Forelimb muscle (tissue), 1 donor: ENCODE data around the gene GLOD4. TPM values are rescaled to one million over a fixed set of nuclear protein-coding genes. Genes with fewer than 3 reads are reported as not detected.

Source experiments
- DNase-seq: peaks from one replicate; pipeline ENCODE4 v3.0.0-alpha.2; 2013; ENCODE audit warnings: low read depth
- polyA plus RNA-seq: library from polyadenylated mRNA; unstranded; fragments of 120-200 nt; gene quantifications from one replicate; pipeline ENCODE4 v1.2.1, GENCODE V29; 2013; ENCODE audit not compliant: insufficient read length

Gene GLOD4
- polyA plus RNA-seq, 1 donor: 57.4 TPM

DNA sequence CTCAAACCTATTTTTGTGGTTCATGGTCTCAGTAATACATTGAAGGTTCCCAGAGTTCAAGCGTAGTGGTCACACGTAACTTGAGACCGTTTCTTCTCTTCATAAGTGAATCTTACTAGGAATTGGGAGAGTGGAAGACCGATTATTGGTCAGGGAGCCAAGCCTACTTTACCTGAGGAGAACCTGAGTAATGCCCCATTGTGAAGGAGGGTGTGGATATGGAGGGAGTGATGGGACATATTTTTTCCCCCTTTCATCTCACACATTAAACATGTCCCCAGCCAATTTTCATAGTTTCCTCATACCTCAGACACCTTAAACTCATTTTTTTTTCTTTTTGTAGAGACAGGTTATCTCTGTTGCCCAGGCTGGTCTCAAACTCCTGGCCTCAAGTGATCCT lies 38.9 kb downstream of the GLOD4 start:
- DNase-seq: no peak

GRCh38 chr17:742147-742793 lies 39.8 kb downstream of the GLOD4 start:
- no peak for DNase-seq

DNA sequence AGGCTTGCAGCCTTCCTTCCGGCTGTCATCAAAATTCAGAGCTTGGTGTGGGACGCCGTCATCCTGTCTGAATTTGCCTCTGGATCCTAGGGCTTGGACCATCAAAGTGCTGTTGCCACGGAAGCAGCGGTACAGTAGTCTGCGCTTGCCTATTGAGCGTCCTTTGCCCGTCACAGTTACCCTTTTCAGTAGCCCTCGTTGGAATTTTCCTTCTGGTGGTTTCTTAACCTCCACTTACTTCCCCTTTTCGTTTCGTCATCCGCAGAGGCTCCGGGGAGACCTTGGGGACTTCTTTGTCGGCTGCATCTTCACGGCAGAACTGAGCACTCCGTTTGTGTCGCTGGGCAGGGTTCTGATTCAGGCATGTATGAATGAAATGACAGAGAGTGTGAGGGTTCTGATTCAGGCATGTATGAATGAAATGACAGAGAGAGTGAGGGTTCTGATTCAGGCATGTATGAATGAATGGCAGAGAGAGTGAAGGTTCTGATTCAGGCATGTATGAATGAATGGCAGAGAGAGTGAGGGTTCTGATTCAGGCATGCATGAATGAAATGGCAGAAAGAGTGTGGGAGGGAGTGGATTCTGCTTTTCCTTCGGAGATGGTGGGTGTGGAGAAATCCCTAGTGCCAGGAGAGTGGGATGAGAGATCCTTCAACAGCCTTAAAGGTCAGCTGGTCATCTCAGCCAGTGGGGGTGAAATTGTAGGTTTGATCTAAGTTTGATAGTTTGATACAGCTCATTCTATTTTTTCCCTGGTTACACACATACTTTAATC lies 41.7 kb downstream of the GLOD4 start:
- DNase-seq: no peak

GRCh38 chr17:737561-738113 lies 44.4 kb downstream of the GLOD4 start:
- no peak for DNase-seq

GRCh38 chr17:733743-734142 lies 48.3 kb downstream of the GLOD4 start:
- no peak for DNase-seq

GRCh38 chr17:732902-733720 lies 49.0 kb downstream of the GLOD4 start:
- DNase-seq: no peak

GRCh38 chr17:732067-732901 lies 49.8 kb downstream of the GLOD4 start, which contains the start of gene TLCD3A:
Gene TLCD3A (plus strand): TSS chr17:732596. CDS start chr17:732648, 52 bp downstream.
- DNase-seq: no peak

GRCh38 chr17:731644-732066 lies 50.4 kb downstream of the GLOD4 start:
- DNase-seq: no peak

DNA sequence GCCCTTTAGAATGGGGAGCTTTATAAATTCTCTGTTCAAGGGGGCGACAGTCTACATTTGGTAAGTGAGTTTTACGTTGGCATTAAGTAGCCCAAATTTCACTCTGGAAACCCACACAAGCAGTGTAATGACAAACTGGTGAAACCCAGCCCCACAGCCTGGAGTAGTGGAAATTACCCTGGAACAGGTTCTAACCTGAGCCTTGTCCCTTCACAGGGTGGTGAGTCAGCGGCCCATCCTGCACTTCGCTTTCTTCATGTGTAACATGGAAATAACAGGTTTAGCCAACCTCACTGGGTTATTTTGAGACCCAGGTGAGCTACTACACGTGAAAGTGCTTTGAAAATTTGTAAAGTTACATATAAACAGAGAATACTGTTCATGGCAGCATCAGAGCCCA lies 53.2 kb downstream of the GLOD4 start:
- DNase-seq: no peak

DNA sequence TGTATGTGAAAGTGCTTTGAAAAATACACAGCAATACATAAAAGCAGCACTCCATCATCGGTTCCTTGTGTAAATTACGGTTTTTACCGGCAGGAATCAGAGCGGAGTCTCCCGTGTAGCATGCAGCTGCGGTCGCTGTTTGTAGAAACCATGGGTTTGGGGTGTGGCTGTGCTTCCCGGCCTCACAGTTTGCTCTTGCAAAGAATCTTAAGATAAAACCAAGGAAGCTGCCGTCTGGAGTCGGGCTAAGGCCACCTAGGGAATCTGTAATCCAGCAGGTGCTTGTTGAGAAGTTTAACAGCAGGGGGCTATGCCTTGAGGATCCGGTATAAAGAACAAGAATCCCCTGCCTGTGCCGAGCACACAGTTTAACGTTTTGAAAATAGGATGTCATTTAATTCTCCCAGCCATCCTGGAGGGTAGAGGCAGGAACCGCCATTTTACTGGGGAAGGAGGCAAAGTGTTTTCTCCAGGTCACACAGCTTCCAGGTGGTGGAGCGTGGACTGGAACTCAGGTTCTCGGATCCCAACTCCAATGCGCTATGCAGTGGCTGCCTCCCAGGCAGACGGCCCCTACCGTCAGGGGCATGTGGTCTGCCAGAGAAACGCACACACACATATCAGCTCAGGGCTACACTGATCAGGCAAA lies 55.7 kb downstream of the GLOD4 start:
- no peak for DNase-seq

- no peak for DNase-seq
Observed at GRCh38 chr17:725746-726145, 56.3 kb downstream of the GLOD4 start.

- DNase-seq: no peak
Observed at GRCh38 chr17:725084-725483, 57.0 kb downstream of the GLOD4 start.

DNA sequence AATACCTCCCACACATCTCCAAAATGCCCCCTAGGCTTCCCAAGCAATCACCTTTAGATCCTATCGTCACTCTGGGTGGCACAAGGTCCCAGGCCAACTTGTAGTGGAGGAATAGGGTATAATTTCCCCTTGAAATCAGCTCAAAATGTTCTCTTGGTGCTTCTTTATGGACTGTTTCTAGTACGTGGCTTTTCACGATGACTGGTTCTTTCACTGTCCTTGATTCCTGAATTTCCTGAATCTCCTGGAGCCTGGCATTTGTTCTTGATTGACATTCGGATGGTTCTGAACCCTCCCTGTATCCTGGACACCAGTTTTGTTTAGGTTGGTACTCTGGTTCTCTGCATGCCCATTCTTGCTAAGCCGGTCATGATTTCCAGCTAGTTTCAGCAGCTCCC lies 60.5 kb downstream of the GLOD4 start:
- no peak for DNase-seq

DNA sequence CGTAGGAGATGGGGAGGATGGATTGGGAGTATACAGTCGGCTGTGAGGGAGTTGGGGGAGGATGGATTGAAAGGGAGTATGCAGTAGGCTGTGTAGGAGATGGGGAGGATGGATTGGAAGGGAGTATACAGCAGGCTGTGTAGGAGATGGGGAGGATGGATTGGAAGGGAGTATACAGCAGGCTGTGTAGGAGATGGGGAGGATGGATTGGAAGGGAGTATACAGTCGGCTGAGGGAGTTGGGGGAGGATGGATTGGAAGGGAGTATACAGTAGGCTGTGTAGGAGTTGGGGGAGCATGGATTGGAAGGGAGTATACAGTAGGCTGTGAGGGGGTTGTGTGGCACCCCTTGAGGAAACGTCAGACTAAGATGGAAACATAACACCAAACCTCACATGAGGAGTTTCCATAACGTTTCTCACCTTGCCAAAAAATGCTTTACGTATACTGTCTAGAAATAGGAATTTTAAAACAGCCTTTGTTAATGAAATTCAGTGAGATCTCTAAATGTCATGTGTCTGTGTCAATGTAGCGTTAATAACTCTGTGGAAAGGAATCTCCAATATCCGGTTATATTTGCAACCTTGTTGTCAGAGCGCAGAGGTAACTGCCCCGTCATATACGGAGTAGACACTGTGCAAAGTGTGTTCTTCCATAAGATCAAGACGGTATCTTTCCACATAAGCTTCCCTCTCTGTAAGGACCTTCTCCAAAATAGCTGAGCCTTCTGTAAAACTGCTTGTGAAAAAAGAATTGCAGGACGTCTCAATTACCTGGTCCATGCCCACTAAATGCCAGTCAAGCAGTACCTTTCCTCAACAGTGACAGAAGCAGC lies 61.2 kb downstream of the GLOD4 start:
- DNase-seq: no peak

DNA sequence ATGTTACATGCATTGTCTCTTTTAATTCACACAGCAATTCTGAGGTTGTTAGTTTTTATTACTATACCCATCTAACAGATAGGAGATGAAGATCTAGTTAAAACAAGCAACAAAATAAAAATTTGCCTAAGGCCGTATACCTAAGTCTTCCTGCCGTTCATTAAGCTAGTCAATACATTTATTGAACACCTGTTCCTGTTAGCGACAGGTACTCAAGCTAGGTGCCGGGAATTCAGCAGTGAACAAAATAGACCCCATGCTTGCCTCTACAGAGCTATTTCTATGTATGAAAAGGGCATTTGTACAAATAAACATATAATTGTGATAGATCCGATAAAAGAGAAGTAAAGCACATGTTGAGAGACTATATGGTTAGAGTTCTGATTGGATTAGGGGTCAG lies 64.0 kb downstream of the GLOD4 start:
- DNase-seq: no peak
